ENCODE measurements around the gene ENKUR.
"Not testable (repeated sequence)": the region's sequence is repeated elsewhere in the genome, so short reads cannot be mapped to it uniquely, and the experiment has no call there.

ENKUR gene

DNA sequence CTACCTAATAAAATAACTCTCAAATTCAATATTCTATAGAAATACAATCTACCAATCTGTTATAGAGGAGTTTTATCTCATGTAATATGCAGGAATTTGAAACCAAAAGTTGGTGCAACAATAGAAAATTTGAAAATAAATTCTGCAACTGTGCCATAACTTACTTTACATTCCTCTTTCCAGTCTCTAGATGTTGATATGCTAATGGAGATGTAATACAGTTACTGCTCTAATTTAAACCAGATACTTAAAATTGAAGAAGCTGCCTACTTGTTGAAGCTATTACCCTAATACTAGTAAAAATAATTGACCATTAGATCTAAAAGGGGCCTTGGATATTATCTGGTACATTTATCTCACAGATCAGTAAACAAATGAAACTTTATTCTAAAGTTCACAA is 1.4 kb downstream of the ENKUR start:
- TF ChIP-seq PAX5 (IDR thresholded peaks at IDR 0.05; ENCODE audit: insufficient read depth, low read length, severe bottlenecking): no peak
- no peak for TF ChIP-seq POU2F2 (IDR thresholded peaks at IDR 0.05; ENCODE audit: low read depth, low read length)
- no peak for TF ChIP-seq POLR2A (IDR thresholded peaks at IDR 0.05; ENCODE audit: low read depth, low read length)
- TF ChIP-seq POLR2AphosphoS5 (IDR thresholded peaks at IDR 0.05; ENCODE audit: low read depth, low read length): no peak
- FAIRE-seq (no peak), DNase-seq (ENCODE audit: insufficient read length, low spot score) (no peak)

- FAIRE-seq; DNase-seq (ENCODE audit: insufficient read length, low spot score): not testable (repeated sequence)
Measured at GRCh38 chr10:25011591-25011990, 4.4 kb downstream of the ENKUR start.

DNA sequence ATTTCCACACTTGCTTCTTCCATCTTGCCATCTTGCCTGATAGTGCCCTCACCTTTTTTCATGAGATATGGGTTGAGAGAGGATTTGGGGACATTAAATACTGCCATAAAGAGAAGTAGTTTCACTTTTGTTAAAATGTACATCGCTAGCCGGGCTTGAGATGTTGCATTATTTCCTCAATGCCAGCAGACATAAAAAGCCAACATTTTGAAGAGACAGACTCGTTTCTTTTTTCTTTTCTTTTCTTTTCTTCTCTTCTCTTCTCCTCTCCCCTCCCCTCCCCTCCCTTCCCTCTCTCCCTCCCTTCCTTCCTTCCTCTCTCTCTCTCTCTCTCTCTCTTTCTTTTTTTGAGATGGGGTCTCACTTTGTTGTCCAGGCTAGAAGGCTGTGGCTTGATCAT is 17.9 kb downstream of the ENKUR start:
- FAIRE-seq (no peak), DNase-seq (ENCODE audit: insufficient read length, low spot score) (no peak)
- no peak for TF ChIP-seq POLR2AphosphoS5 (IDR thresholded peaks at IDR 0.05; ENCODE audit: low read depth, low read length)
- no peak for TF ChIP-seq POU2F2 (IDR thresholded peaks at IDR 0.05; ENCODE audit: low read depth, low read length)
- TF ChIP-seq POLR2A (IDR thresholded peaks at IDR 0.05; ENCODE audit: low read depth, low read length): no peak
- no peak for TF ChIP-seq PAX5 (IDR thresholded peaks at IDR 0.05; ENCODE audit: insufficient read depth, low read length, severe bottlenecking)
- TF ChIP-seq TAF1 (IDR thresholded peaks at IDR 0.05; ENCODE audit: low read depth, low read length): no peak
- TF ChIP-seq SPI1 (IDR thresholded peaks at IDR 0.05; ENCODE audit: low read depth, low read length): no peak

- no peak for TF ChIP-seq POLR2AphosphoS5 (IDR thresholded peaks at IDR 0.05; ENCODE audit: low read depth, low read length)
- no peak for TF ChIP-seq PAX5 (IDR thresholded peaks at IDR 0.05; ENCODE audit: insufficient read depth, low read length, severe bottlenecking)
- no peak for TF ChIP-seq TAF1 (IDR thresholded peaks at IDR 0.05; ENCODE audit: low read depth, low read length)
- no peak for TF ChIP-seq POLR2A (IDR thresholded peaks at IDR 0.05; ENCODE audit: low read depth, low read length)
- TF ChIP-seq SPI1 (IDR thresholded peaks at IDR 0.05; ENCODE audit: low read depth, low read length): no peak
- TF ChIP-seq POU2F2 (IDR thresholded peaks at IDR 0.05; ENCODE audit: low read depth, low read length): no peak
- DNase-seq (ENCODE audit: insufficient read length, low spot score): no peak
- no peak for FAIRE-seq
Measured at GRCh38 chr10:24995072-24995471, 20.9 kb downstream of the ENKUR start.

- FAIRE-seq (no peak), DNase-seq (ENCODE audit: insufficient read length, low spot score) (no peak)
- TF ChIP-seq POLR2A (IDR thresholded peaks at IDR 0.05; ENCODE audit: low read depth, low read length) (no peak), TAF1 (IDR thresholded peaks at IDR 0.05; ENCODE audit: low read depth, low read length) (no peak)
Measured at GRCh38 chr10:24993237-24993958, 22.6 kb downstream of the ENKUR start.

DNA sequence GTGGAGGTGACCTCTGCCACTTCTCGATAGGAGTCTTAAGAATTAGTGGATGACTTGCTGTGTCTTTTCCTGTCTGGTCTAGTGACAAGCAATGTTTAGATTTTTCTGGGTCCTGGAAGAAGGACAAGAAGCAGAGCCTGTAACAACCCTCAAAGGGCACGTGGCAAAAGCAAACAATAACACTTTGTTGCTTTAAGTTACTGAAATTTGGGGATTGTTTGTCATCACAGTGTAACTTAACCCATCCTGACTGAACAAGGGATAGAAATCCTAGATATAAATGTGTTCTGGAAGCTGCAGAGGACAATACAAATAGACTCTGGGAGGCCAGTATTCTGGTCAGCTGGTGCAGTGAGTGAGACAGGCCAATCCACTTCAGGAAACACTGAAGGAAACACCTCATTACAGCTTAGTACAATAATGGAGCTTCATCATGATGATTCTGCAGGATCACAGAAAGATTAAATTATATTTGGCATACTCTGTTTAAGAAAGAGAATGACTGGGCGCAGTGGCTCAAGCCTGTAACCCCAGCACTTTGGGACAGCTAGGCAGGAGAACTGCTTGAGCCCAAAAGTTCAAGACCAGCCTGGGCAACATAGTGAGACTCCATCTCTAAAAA is 23.3 kb downstream of the ENKUR start:
- TF ChIP-seq POU2F2 (IDR thresholded peaks at IDR 0.05; ENCODE audit: low read depth, low read length): no peak
- no peak for TF ChIP-seq POLR2AphosphoS5 (IDR thresholded peaks at IDR 0.05; ENCODE audit: low read depth, low read length)
- no peak for TF ChIP-seq PAX5 (IDR thresholded peaks at IDR 0.05; ENCODE audit: insufficient read depth, low read length, severe bottlenecking)
- no peak for TF ChIP-seq TAF1 (IDR thresholded peaks at IDR 0.05; ENCODE audit: low read depth, low read length)
- no peak for TF ChIP-seq POLR2A (IDR thresholded peaks at IDR 0.05; ENCODE audit: low read depth, low read length)
- TF ChIP-seq SPI1 (IDR thresholded peaks at IDR 0.05; ENCODE audit: low read depth, low read length): no peak
- DNase-seq (ENCODE audit: insufficient read length, low spot score) (no peak), FAIRE-seq (no peak)

GRCh38 chr10:24991298-24991697 is 24.7 kb downstream of the ENKUR start:
- TF ChIP-seq SPI1 (IDR thresholded peaks at IDR 0.05; ENCODE audit: low read depth, low read length): no peak
- no peak for TF ChIP-seq TAF1 (IDR thresholded peaks at IDR 0.05; ENCODE audit: low read depth, low read length)
- TF ChIP-seq POU2F2 (IDR thresholded peaks at IDR 0.05; ENCODE audit: low read depth, low read length): no peak
- no peak for TF ChIP-seq PAX5 (IDR thresholded peaks at IDR 0.05; ENCODE audit: insufficient read depth, low read length, severe bottlenecking)
- TF ChIP-seq POLR2AphosphoS5 (IDR thresholded peaks at IDR 0.05; ENCODE audit: low read depth, low read length): no peak
- TF ChIP-seq POLR2A (IDR thresholded peaks at IDR 0.05; ENCODE audit: low read depth, low read length): no peak
- DNase-seq (ENCODE audit: insufficient read length, low spot score): no peak
- FAIRE-seq: no peak

GRCh38 chr10:24989867-24990266 is 26.1 kb downstream of the ENKUR start:
- no peak for FAIRE-seq
- TF ChIP-seq TAF1 (IDR thresholded peaks at IDR 0.05; ENCODE audit: low read depth, low read length) (no peak), POLR2A (IDR thresholded peaks at IDR 0.05; ENCODE audit: low read depth, low read length) (no peak), PAX5 (IDR thresholded peaks at IDR 0.05; ENCODE audit: insufficient read depth, low read length, severe bottlenecking) (no peak), POLR2AphosphoS5 (IDR thresholded peaks at IDR 0.05; ENCODE audit: low read depth, low read length) (no peak), SPI1 (IDR thresholded peaks at IDR 0.05; ENCODE audit: low read depth, low read length) (no peak), POU2F2 (IDR thresholded peaks at IDR 0.05; ENCODE audit: low read depth, low read length) (no peak)

DNA sequence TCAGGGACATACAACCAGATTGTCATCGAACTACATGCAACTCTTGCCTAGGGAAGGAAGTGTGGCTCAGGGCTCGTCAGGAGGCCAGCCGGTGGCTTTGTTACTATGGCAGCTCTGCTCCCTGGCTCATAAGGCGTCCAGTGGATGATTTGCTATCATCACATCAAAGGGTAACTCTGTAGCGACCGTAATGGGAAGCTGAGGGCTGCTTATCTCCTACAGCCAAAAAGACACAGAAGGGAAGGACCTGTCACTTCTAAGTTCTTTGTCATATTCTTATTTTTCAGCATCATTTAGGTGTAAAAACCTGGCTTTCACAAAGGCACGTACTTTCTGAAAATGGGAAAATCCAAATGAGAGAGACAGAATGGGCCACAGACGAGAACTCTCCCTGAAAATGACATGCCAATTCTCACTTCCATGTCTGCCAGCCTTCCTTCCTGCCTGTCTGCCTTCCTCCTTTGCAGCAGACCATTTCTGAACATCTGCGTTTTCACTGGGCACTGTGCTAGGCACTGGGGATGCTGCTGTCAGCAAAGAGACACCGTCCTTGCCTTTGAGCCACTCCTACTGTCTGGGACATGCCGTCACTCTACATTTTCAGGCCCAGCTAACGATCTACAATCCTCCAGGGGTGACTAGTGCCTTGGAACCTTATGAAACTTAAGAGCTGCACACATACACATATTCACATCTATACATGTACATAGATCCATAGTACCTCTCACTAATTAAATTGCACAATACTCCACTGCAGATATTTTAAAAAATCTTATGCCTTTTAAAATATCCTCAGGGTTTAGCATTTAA is 26.9 kb downstream of the ENKUR start:
- DNase-seq (ENCODE audit: insufficient read length, low spot score): no peak
- FAIRE-seq: no peak
- TF ChIP-seq TAF1 (IDR thresholded peaks at IDR 0.05; ENCODE audit: low read depth, low read length): no peak
- TF ChIP-seq PAX5 (IDR thresholded peaks at IDR 0.05; ENCODE audit: insufficient read depth, low read length, severe bottlenecking): no peak
- TF ChIP-seq SPI1 (IDR thresholded peaks at IDR 0.05; ENCODE audit: low read depth, low read length): no peak
- TF ChIP-seq POLR2A (IDR thresholded peaks at IDR 0.05; ENCODE audit: low read depth, low read length): no peak
- no peak for TF ChIP-seq POLR2AphosphoS5 (IDR thresholded peaks at IDR 0.05; ENCODE audit: low read depth, low read length)
- TF ChIP-seq POU2F2 (IDR thresholded peaks at IDR 0.05; ENCODE audit: low read depth, low read length): no peak

More at GRCh38 chr10:24989867-24990266, 26.1 kb downstream of the ENKUR start:
- no peak for DNase-seq (ENCODE audit: insufficient read length, low spot score)
